Activated CD8-positive, alpha-beta memory T cell treated with anti-CD3 and anti-CD28 coated beads, Interleukin-2, amount 50 U/mL, for 24 hours (primary cell): ENCODE measurements around the gene MAN2A2.
"Not testable (repeated sequence)": the region's sequence is repeated elsewhere in the genome, so short reads cannot be mapped to it uniquely, and the experiment has no call there.

ENCODE experiments used
- DNase-seq: peaks from one replicate; pipeline ENCODE4 v3.0.0-alpha.2; 2020; ENCODE audit errors: extremely low read depth

The MAN2A2 gene

DNA sequence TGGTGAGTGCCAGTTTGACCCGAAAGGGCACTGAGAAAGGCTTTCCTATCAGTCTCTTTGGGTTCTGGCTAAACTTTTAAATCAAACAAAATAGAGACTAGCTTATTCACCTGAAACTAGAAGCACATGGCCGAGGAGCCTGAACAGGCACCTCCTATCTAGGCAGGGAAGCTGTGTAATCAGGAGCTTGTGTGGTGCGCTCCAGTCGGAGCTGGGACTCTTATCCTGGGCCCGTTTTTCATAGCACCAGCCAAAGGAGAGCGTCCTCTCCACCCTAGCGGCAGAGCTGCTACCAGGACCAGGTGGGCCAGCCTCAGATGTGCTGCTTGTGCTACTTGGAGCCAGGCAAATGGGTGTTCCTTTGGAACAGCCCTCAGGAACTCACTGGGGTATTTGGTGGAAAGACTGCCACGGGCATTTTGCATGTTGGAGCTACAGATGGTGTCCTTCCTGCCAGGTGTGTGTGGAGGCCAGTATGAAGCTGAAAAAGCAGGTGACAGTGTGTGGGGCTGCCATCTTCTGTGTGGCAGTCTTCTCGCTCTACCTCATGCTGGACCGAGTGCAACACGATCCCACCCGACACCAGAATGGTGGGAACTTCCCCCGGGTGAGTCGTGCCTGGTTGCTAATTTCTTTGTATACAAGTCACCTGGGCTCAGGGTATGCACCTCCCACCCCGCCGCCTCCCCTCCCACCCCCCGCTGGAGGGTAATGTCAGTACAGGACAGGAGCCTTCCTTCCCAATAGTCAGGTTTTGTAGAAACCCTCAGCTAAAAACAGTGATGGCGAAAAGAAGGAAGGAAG lies 833 bp downstream of the MAN2A2 start:
- no peak for DNase-seq

DNA sequence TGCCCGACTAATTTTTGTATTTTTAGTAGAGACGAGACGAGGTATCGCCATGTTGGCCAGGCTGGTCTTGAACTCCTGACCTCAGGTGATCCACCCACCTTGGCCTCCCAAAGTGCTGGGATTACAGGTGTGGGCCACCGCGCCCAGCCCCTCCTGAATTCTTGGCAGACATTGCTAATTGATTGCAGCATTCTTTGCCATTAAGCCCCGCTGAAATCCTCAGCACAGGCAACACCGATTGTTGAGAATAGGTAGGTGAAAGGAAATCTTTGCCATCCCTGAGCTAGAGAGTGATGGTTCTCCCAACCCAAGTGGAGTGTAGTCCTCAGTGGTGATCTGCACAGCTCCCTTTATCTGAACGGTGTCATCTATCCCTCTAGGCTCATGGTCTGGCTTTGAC lies 1.6 kb downstream of the MAN2A2 start:
- no peak for DNase-seq

- no peak for DNase-seq
Measured at GRCh38 chr15:90905306-90906180, 2.4 kb downstream of the MAN2A2 start.

GRCh38 chr15:90906181-90906849 lies 3.2 kb downstream of the MAN2A2 start:
- no peak for DNase-seq

DNA sequence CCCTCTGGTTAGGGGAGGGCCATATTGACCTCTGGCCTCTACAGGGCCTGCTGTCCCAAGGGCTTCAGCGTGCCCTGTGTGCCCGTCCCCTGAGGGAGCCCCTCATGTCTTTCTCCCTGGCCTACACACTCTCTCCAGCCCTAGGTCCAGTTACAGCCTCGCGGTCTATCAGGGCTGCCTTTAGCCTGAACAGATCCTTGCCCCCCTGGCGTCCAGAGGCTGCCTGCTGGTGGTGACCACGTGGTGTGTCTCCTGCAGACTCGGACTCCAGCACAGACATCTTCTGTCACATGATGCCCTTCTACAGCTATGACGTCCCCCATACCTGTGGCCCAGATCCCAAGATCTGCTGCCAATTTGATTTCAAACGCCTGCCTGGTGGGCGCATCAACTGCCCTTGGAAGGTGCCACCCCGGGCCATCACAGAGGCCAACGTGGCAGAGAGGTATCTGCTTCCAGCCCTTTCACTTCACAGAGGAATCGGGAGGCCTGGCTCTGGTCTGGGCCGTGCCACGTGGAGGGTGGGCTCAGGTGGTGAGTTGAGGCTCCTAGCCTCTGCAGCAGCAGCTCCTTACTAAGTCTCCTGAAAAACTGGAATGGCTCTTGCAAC lies 4.1 kb downstream of the MAN2A2 start:
- DNase-seq, result no peak

GRCh38 chr15:90907838-90908507 lies 4.9 kb downstream of the MAN2A2 start:
- no peak for DNase-seq

DNA sequence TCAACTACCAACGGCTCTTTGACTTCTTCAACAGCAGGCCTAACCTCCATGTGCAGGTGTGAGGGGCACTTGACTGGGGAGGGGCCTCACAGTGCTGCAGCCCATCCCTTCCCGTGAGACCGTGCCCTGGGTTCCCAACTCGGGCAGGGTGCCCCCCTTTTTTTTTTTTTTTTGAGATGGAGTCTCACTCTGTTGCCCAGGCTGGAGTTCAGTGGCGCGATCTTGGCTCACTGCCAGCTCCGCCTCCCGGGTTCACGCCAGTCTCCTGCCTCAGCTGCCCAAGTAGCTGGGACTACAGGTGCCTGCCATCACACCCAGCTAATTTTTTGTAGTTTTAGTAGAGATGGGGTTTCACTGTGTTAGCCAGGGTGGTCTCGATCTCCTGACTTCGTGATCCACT lies 6.3 kb downstream of the MAN2A2 start:
- not testable (repeated sequence) for DNase-seq

- no peak for DNase-seq
Measured at GRCh38 chr15:90909976-90910375, 6.9 kb downstream of the MAN2A2 start.

GRCh38 chr15:90910441-90911301 lies 7.6 kb downstream of the MAN2A2 start:
- no peak for DNase-seq

GRCh38 chr15:90911302-90911623 lies 8.2 kb downstream of the MAN2A2 start:
- DNase-seq, result no peak

DNA sequence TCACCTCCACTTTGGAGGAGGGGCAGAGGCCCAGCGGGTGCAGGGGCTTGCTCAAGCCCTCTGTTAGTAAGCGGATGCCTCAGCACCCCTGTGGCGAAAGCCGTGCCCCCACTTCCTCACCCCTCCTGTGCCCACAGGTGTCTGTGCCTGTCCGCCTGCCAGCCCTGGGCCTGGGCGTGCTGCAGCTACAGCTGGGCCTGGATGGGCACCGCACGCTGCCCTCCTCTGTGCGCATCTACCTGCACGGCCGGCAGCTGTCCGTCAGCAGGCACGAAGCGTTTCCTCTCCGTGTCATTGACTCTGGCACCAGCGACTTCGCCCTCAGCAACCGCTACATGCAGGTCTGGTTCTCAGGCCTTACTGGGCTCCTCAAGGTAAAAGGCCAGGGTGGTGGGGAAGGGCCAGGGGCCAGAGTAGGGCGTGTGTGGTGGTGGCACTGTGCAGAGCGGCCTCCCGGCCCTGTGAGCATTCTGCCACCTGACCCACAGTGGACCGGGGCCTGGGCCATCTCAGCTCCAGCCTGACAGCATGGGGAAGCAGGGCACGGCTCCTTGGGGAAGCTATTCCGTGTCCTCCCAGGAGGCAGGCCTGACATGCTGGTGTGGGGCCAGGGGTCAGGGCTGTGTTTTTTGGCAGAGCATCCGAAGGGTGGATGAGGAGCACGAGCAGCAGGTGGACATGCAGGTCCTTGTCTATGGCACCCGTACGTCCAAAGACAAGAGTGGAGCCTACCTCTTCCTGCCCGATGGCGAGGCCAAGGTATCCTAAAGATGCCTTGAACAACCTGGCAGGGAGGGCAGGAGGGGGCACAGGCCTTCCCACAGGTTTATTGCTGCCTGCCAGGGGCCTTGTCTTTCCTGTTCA lies 9.0 kb downstream of the MAN2A2 start:
- no peak for DNase-seq

DNA sequence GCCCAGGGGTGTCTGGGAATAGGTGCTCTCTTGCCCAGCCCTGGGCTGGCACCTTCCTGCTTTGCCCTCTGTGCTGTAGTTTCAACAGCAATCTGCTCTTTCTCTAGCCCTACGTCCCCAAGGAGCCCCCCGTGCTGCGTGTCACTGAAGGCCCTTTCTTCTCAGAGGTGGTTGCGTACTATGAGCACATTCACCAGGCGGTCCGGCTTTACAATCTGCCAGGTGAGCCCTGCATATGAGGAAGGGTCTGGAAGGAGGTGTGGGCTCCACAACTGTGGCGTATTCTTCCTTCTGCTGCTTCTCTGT lies 9.6 kb downstream of the MAN2A2 start:
- no peak for DNase-seq

GRCh38 chr15:90913398-90913944 lies 10.4 kb downstream of the MAN2A2 start:
- DNase-seq, result no peak

GRCh38 chr15:90914305-90915080 lies 11.4 kb downstream of the MAN2A2 start:
- DNase-seq, result no peak

DNA sequence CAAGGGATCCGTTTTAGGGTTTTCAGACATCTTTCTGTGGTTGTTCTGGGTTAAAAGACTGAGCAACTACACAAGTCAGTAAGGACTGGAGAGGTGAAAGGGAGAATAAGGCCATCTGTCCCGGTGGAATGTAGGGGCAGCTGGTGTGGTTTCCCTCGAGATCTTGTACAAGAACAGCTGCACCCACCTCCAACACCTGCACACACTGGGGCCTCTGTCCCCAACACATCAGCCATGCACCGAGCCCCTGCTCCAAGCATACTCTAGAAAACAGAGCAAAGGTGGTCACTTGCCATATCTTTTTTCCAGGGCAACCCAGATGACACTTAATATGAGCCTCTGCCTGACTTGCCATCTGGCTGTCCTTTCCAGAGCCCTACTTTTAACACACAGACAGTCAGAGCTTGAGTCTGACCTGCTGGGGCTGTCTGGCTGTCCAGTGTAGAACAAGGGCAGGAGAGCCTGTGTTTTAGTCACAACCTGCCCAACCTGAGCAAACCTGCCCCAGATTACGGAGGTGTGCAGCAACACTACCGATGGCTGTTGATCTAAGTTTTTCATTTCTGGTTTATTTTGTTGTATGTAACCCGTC lies 12.2 kb downstream of the MAN2A2 start:
- no peak for DNase-seq

- no peak for DNase-seq
Measured at GRCh38 chr15:90915808-90916440, 12.8 kb downstream of the MAN2A2 start.

DNA sequence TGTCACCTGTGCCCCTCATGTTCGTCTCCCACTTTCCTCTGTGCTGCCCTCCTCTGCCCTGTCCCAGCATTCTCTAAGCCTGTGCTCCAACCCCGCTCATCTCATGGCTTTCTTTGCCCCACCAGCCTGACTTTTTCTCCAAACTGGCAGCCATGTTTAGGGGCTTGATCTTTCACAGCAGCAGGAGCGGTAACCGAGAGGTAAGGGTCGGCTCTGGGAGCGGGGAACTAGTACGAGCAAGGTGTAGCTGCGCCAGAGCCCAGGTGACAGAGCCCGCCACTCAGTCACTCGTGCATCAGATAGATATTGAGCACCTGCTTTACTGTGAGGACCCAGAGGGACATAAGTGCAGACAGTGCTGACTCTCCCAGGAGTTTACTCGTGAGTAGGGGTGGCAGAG lies 13.4 kb downstream of the MAN2A2 start:
- DNase-seq, result no peak

GRCh38 chr15:90917569-90917968 lies 14.5 kb downstream of the MAN2A2 start:
- DNase-seq, result no peak
